Right lobe of liver (tissue), 4 donors: ENCODE results near the gene TMC1.

ENCODE experiments used
- CTCF ChIP-seq, 4 donors: fragments of 200-600 bp in 3 of 4; fragments of 450-650 bp in 1 of 4; IDR thresholded peaks; one replicate each; pipeline versions ENCODE4 v1.5.1 to v1.8.0; 2016 to 2022; ENCODE audit warnings: antibody characterized with exemption in 4 of 4, mild to moderate bottlenecking in 2 of 4
- POLR2A ChIP-seq: fragments of 450-650 bp; IDR thresholded peaks from one replicate; pipeline ENCODE4 v1.6.1; 2017; ENCODE audit warnings: antibody characterized with exemption, mild to moderate bottlenecking
- donor health status: DM: no; HTN: no; CAD: no.
- donor health status: DM: no; HTN: no; CAD: no.
- donor health status: DM: no; HTN: yes; CAD: no.

GRCh38 chr9:72538921-72539702, 17.7 kb downstream of the TMC1 start:
- no peak for TF ChIP-seq CTCF (IDR thresholded peaks at IDR 0.05)
- TF ChIP-seq POLR2A: no peak
